Astrocyte of the cerebellum (primary cell): ENCODE measurements around the gene NEXMIF.
"Not testable (repeated sequence)": the region's sequence is repeated elsewhere in the genome, so short reads cannot be mapped to it uniquely, and the experiment has no call there.

Experiments
- DNase-seq: peaks from one replicate; pipeline ENCODE4 v3.0.0-alpha.2; 2011; ENCODE audit warnings: low read depth
- H3K4me3 ChIP-seq: 2 replicates; pipeline ENCODE4 v1.5.1; 2011; ENCODE audit warnings: mild to moderate bottlenecking, low read depth, low read length, moderate library complexity
- CTCF ChIP-seq: IDR thresholded peaks from 2 replicates; pipeline ENCODE4 v1.5.1; 2012; ENCODE audit warnings: low read length, low read depth, moderate library complexity, mild to moderate bottlenecking; ENCODE audit errors: missing control alignments
- in situ Hi-C: cut with HindIII; loops from 2 replicates; pipeline ENCODE4 v1.10.0; 2017; ENCODE audit warnings: low sequenced_read_pairs

NEXMIF gene

GRCh38 chrX:74890676-74891430 lies 34.4 kb downstream of the NEXMIF start:
- no peak for TF ChIP-seq CTCF
- H3K4me3 ChIP-seq = no peak overlapping the region
- DNase-seq = no peak
- in situ Hi-C loops = no loop called here

- DNase-seq, in situ Hi-C loops, H3K4me3 ChIP-seq: not testable (repeated sequence)
Observed at GRCh38 chrX:74882383-74882782, 42.9 kb downstream of the NEXMIF start.

- DNase-seq = no peak
Observed at GRCh38 chrX:74865725-74866124, 59.5 kb downstream of the NEXMIF start.

GRCh38 chrX:74853255-74853654 lies 72.0 kb downstream of the NEXMIF start:
- in situ Hi-C loops = no loop called here
- no peak overlapping the region for H3K4me3 ChIP-seq
- no peak for DNase-seq
- no peak for TF ChIP-seq CTCF

More at GRCh38 chrX:74865725-74866124, 59.5 kb downstream of the NEXMIF start:
- H3K4me3 ChIP-seq = no peak overlapping the region
- TF ChIP-seq CTCF = no peak
- in situ Hi-C loops = no loop called here

GRCh38 chrX:74835566-74835965 lies 89.7 kb downstream of the NEXMIF start:
- in situ Hi-C loops = no loop called here
- DNase-seq = no peak
- H3K4me3 ChIP-seq = no peak overlapping the region
- no peak for TF ChIP-seq CTCF

GRCh38 chrX:74819797-74820196 lies 105.5 kb downstream of the NEXMIF start:
- in situ Hi-C loops, H3K4me3 ChIP-seq, DNase-seq: not testable (repeated sequence)

- in situ Hi-C loops = no loop called here
- no peak for DNase-seq
- no peak overlapping the region for H3K4me3 ChIP-seq
- no peak for TF ChIP-seq CTCF
Observed at GRCh38 chrX:74814681-74815080, 110.6 kb downstream of the NEXMIF start.
